ENCODE data around the gene SMIM23. TPM values are rescaled to one million over a fixed set of nuclear protein-coding genes. Genes with fewer than 3 reads are reported as not detected.

The SMIM23 gene
- not detected for total RNA-seq

GRCh38 chr5:171785517-171785916 lies at the start of gene SMIM23:
SMIM23 (plus strand) TSS chr5:171785817; CDS start chr5:171785872, 55 bp downstream.
- TF ChIP-seq CTCF (IDR thresholded peaks at IDR 0.05): no peak
- ATAC-seq (ENCODE audit: low FRiP score): no peak
- no peak for DNase-seq (ENCODE audit: low spot score)

GRCh38 chr5:171736976-171737891 lies 48.4 kb upstream of the SMIM23 start:
- TF ChIP-seq CTCF (IDR thresholded peaks at IDR 0.05): no peak
- ATAC-seq (ENCODE audit: low FRiP score) (no peak), DNase-seq (ENCODE audit: low spot score) (no peak)

- no peak for TF ChIP-seq CTCF (IDR thresholded peaks at IDR 0.05)
- ATAC-seq (ENCODE audit: low FRiP score): no peak
- no peak for DNase-seq (ENCODE audit: low spot score)
Measured at GRCh38 chr5:171738501-171738900, 47.1 kb upstream of the SMIM23 start.

GRCh38 chr5:171739271-171739670 lies 46.3 kb upstream of the SMIM23 start:
- DNase-seq (ENCODE audit: low spot score) (no peak), ATAC-seq (ENCODE audit: low FRiP score) (no peak)
- TF ChIP-seq CTCF (IDR thresholded peaks at IDR 0.05): no peak

- DNase-seq (ENCODE audit: low spot score) (no peak), ATAC-seq (ENCODE audit: low FRiP score) (no peak)
- TF ChIP-seq CTCF (IDR thresholded peaks at IDR 0.05): no peak
Measured at GRCh38 chr5:171743436-171744076, 42.1 kb upstream of the SMIM23 start.

GRCh38 chr5:171744264-171744663 lies 41.4 kb upstream of the SMIM23 start:
- no peak for TF ChIP-seq CTCF (IDR thresholded peaks at IDR 0.05)
- DNase-seq (ENCODE audit: low spot score) (no peak), ATAC-seq (ENCODE audit: low FRiP score) (no peak)

All from omental fat pad (tissue), 4 donors.